ENCODE measurements around the gene MFAP4.

GRCh38 chr17:19433255-19433654, 46.3 kb upstream of the MFAP4 start:
- TF ChIP-seq CTCF (IDR thresholded peaks at IDR 0.05; ENCODE audit: insufficient read depth, low read length, poor library complexity, severe bottlenecking): no peak
- no peak for TF ChIP-seq EZH2phosphoT487 (conservative IDR thresholded peaks at IDR 0.05; ENCODE audit: low read length)
